ENCODE measurements around the gene RAPGEF1. TPM values are rescaled to one million over a fixed set of nuclear protein-coding genes. Genes with fewer than 3 reads are reported as not detected.
A peak's percentile ranks its signal among the peaks of the same experiment; 100 is the strongest.

The RAPGEF1 gene
- total and polyA plus RNA-seq, 2 experiments from 2014 or later = 9.9 to 82.8 TPM

DNA sequence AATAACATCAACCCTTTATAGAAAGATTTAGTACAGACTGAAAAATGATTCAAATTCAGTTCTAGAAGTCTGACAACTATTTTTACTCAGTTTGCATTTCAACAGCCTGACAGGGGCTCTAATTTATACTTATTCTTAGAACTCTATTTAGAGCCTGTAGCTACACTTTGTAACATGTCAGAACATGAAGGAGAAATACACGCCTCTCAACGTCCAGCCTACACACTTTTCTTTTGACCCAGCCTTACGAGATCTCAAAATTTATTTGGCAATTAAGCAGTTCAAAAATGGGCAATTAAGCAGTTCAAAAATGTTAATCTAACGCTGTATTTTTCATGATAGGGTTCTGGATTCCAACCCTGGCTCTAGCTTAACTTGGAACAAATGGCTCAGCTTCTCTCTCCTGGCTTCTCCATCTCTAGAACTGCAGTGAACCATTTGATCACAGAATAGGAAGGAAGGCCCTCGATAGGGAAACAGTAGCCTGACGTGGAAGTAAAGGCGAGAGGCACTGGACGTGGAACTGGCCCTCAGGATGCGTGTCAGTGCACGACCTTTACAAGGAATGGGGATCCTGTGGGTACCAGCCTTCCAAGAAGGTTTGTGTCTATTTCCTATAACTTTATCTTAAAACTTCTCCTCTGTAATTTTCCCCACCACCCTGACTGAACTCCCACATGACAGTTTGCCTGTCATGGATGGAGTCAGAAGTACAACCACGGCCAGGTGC is 128.1 kb downstream of the RAPGEF1 start:
- peaks cover 12% of the 10 kb centered on the region for H3K36me3 Mint-ChIP-seq (ENCODE audit: low read depth)
- no peaks in the 10 kb centered on the region for H3K27me3 ChIP-seq (ENCODE audit: insufficient read depth)
- H3K4me2 ChIP-seq = no peak overlapping the region
- H3K9me3 Mint-ChIP-seq = no peaks in the 10 kb centered on the region
- TF ChIP-seq, protein P1, sequence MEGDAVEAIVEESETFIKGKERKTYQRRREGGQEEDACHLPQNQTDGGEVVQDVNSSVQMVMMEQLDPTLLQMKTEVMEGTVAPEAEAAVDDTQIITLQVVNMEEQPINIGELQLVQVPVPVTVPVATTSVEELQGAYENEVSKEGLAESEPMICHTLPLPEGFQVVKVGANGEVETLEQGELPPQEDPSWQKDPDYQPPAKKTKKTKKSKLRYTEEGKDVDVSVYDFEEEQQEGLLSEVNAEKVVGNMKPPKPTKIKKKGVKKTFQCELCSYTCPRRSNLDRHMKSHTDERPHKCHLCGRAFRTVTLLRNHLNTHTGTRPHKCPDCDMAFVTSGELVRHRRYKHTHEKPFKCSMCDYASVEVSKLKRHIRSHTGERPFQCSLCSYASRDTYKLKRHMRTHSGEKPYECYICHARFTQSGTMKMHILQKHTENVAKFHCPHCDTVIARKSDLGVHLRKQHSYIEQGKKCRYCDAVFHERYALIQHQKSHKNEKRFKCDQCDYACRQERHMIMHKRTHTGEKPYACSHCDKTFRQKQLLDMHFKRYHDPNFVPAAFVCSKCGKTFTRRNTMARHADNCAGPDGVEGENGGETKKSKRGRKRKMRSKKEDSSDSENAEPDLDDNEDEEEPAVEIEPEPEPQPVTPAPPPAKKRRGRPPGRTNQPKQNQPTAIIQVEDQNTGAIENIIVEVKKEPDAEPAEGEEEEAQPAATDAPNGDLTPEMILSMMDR (conservative IDR thresholded peaks at IDR 0.05; ENCODE audit: low read depth in 2 of 2) = no peak
- TF ChIP-seq EZH2 (IDR thresholded peaks at IDR 0.05; ENCODE audit: low read depth, unreplicated experiment) = no peak
- TF ChIP-seq STAT1 (IDR thresholded peaks at IDR 0.05; ENCODE audit: unreplicated experiment) = no peak
- TF ChIP-seq, protein P2, sequence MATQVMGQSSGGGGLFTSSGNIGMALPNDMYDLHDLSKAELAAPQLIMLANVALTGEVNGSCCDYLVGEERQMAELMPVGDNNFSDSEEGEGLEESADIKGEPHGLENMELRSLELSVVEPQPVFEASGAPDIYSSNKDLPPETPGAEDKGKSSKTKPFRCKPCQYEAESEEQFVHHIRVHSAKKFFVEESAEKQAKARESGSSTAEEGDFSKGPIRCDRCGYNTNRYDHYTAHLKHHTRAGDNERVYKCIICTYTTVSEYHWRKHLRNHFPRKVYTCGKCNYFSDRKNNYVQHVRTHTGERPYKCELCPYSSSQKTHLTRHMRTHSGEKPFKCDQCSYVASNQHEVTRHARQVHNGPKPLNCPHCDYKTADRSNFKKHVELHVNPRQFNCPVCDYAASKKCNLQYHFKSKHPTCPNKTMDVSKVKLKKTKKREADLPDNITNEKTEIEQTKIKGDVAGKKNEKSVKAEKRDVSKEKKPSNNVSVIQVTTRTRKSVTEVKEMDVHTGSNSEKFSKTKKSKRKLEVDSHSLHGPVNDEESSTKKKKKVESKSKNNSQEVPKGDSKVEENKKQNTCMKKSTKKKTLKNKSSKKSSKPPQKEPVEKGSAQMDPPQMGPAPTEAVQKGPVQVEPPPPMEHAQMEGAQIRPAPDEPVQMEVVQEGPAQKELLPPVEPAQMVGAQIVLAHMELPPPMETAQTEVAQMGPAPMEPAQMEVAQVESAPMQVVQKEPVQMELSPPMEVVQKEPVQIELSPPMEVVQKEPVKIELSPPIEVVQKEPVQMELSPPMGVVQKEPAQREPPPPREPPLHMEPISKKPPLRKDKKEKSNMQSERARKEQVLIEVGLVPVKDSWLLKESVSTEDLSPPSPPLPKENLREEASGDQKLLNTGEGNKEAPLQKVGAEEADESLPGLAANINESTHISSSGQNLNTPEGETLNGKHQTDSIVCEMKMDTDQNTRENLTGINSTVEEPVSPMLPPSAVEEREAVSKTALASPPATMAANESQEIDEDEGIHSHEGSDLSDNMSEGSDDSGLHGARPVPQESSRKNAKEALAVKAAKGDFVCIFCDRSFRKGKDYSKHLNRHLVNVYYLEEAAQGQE (IDR thresholded peaks at IDR 0.05; ENCODE audit: unreplicated experiment) = no peak
- TF ChIP-seq NANOG (IDR thresholded peaks at IDR 0.05; ENCODE audit: borderline replicate concordance) = no peak
- no peak for TF ChIP-seq ZNF331 (CRISPR knock-in tag; IDR thresholded peaks at IDR 0.05; ENCODE audit: low read depth)
- no peak for TF ChIP-seq EZH2phosphoT487 (IDR thresholded peaks at IDR 0.05; ENCODE audit: unreplicated experiment)
- H3K79me2 ChIP-seq (replicated peaks; ENCODE audit: insufficient read depth) = no peaks in the 10 kb centered on the region
- 0 out of 2 replicates have a peak overlapping the region, but pooled peaks have one; percentile 50 for H3K27ac Mint-ChIP-seq
- 0 out of 2 replicates have a peak, but pooled peaks cover 6% of the 10 kb centered on the region for H3K36me3 ChIP-seq (ENCODE audit: insufficient read depth)
- H3F3A ChIP-seq (replicated peaks; ENCODE audit: low read depth) = peaks cover 4% of the 10 kb centered on the region; the same call in 1 of the 2 replicates
- no peak overlapping the region for H3K4me3 ChIP-seq
- H3K27ac ChIP-seq (ENCODE audit: low read depth) = no peak overlapping the region
- no peaks in the 10 kb centered on the region for H4K20me1 ChIP-seq (replicated peaks; ENCODE audit: insufficient read depth)
- ATAC-seq = no peak
- peaks cover 34% of the 10 kb centered on the region for H3K4me1 Mint-ChIP-seq
- no peaks in the 10 kb centered on the region for H3K9me2 ChIP-seq (ENCODE audit: insufficient read depth)
- no peak for DNase-seq (ENCODE audit: low spot score)
- no peak overlapping the region for H3K4me3 Mint-ChIP-seq
- H3K27me3 Mint-ChIP-seq (ENCODE audit: insufficient read depth, low read depth, poor library complexity) = peaks cover 15% of the 10 kb centered on the region
- H2AFZ ChIP-seq = no peak overlapping the region
- peaks cover 23% of the 10 kb centered on the region for H3K4me1 ChIP-seq (ENCODE audit: insufficient read depth)

DNA sequence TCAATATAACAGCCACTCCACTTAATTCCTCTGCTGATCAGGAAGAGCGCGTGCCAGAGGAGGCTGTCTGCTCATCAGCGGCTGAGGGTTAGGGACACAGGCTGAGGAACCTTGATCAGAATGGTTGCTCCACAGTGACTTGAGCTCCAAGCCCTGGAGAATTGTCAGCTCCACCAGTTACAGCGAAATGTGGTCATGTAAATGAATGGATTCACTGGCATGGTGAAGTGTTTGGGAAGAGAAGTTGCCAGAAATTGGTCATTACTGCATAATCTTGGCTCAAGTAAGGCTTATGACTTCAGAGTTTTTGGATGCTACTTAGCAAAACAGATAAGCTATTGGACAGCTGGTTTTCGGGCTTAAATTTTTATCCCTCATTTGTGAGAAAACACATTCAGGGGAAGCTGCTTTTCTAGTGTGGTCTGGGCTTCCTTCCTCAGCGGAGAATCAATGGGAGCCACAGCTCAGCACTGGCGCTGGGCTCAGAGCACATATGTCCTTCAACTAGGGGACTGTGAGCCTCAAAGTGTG is 129.6 kb downstream of the RAPGEF1 start:
- Mint-ChIP-seq H3K9me3 (no peaks in the 10 kb centered on the region), H3K27me3 (ENCODE audit: insufficient read depth, low read depth, poor library complexity) (peaks cover 17% of the 10 kb centered on the region), H3K27ac (peak overlapping the region; percentile 50), H3K4me3 (no peak overlapping the region), H3K4me1 (peaks cover 40% of the 10 kb centered on the region), H3K36me3 (ENCODE audit: low read depth) (peaks cover 7% of the 10 kb centered on the region; the same call in 2 of the 3 replicates)
- H3K27me3 ChIP-seq (ENCODE audit: insufficient read depth) = no peaks in the 10 kb centered on the region
- H3K4me3 ChIP-seq = no peak overlapping the region
- peaks cover 5% of the 10 kb centered on the region; the same call in 1 of the 2 replicates for H3F3A ChIP-seq (replicated peaks; ENCODE audit: low read depth)
- peak overlapping the region; percentile 94; the same call in 1 of the 2 replicates for H3K27ac ChIP-seq (ENCODE audit: low read depth)
- no peak for ATAC-seq
- peaks cover 23% of the 10 kb centered on the region for H3K4me1 ChIP-seq (ENCODE audit: insufficient read depth)
- no peaks in the 10 kb centered on the region for H3K9me2 ChIP-seq (ENCODE audit: insufficient read depth)
- H4K20me1 ChIP-seq (replicated peaks; ENCODE audit: insufficient read depth) = no peaks in the 10 kb centered on the region
- no peaks in the 10 kb centered on the region for H3K79me2 ChIP-seq (replicated peaks; ENCODE audit: insufficient read depth)
- no peak overlapping the region for H3K4me2 ChIP-seq
- H2AFZ ChIP-seq = no peak overlapping the region
- H3K36me3 ChIP-seq (ENCODE audit: insufficient read depth) = 0 out of 2 replicates have a peak, but pooled peaks cover 6% of the 10 kb centered on the region
- no peak for DNase-seq (ENCODE audit: low spot score)
- TF ChIP-seq EZH2 (IDR thresholded peaks at IDR 0.05; ENCODE audit: low read depth, unreplicated experiment) (no peak), ZNF114 (CRISPR knock-in tag; IDR thresholded peaks at IDR 0.05) (no peak)
- TF ChIP-seq, protein P3, sequence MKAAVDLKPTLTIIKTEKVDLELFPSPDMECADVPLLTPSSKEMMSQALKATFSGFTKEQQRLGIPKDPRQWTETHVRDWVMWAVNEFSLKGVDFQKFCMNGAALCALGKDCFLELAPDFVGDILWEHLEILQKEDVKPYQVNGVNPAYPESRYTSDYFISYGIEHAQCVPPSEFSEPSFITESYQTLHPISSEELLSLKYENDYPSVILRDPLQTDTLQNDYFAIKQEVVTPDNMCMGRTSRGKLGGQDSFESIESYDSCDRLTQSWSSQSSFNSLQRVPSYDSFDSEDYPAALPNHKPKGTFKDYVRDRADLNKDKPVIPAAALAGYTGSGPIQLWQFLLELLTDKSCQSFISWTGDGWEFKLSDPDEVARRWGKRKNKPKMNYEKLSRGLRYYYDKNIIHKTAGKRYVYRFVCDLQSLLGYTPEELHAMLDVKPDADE (IDR thresholded peaks at IDR 0.05) = no peak
- TF ChIP-seq, protein P1 (conservative IDR thresholded peaks at IDR 0.05; ENCODE audit: low read depth in 2 of 2) = no peak
